ENCODE results near the gene PPEF2.
"Not testable (repeated sequence)": the region's sequence is repeated elsewhere in the genome, so short reads cannot be mapped to it uniquely, and the experiment has no call there.

PPEF2 gene

GRCh38 chr4:75902352-75902751 is at the start of gene PPEF2:
Gene PPEF2 (minus strand): TSS chr4:75902452. CDS start chr4:75896325, 6,127 bp downstream.
- no peak for DNase-seq

- DNase-seq = no peak
Observed at GRCh38 chr4:75950213-75950815, 48.1 kb upstream of the PPEF2 start.

GRCh38 chr4:75948822-75949444 is 46.7 kb upstream of the PPEF2 start:
- DNase-seq = no peak

GRCh38 chr4:75940692-75941253 is 38.5 kb upstream of the PPEF2 start, which contains the start of gene NAAA:
Gene NAAA (minus strand): TSS chr4:75941013. CDS start chr4:75940949, 64 bp downstream.
- DNase-seq = peak in 49 of 56 donors; percentile 9 to 74 (median 46)

- DNase-seq = peak in 50 of 56 donors; percentile 10 to 69 (median 43)
Observed at GRCh38 chr4:75939890-75940691, 37.8 kb upstream of the PPEF2 start.

GRCh38 chr4:75935628-75936027 is 33.4 kb upstream of the PPEF2 start:
- no peak for DNase-seq

GRCh38 chr4:75930152-75930551 is 27.9 kb upstream of the PPEF2 start:
- DNase-seq = no peak

- not testable (repeated sequence) for DNase-seq
Observed at GRCh38 chr4:75924916-75925315, 22.7 kb upstream of the PPEF2 start.

- no peak for DNase-seq
Observed at GRCh38 chr4:75924309-75924827, 22.1 kb upstream of the PPEF2 start.

GRCh38 chr4:75922588-75922987 is 20.3 kb upstream of the PPEF2 start:
- no peak for DNase-seq

GRCh38 chr4:75921910-75922309 is 19.7 kb upstream of the PPEF2 start:
- DNase-seq = no peak

GRCh38 chr4:75920327-75920726 is 18.1 kb upstream of the PPEF2 start:
- no peak for DNase-seq

GRCh38 chr4:75919920-75920319 is 17.7 kb upstream of the PPEF2 start:
- peak in 23 of 56 donors; percentile 1 to 50 (median 10) for DNase-seq

GRCh38 chr4:75916091-75916661 is 13.9 kb upstream of the PPEF2 start:
- DNase-seq = peak in 11 of 56 donors; percentile 2 to 31 (median 10)

- DNase-seq = no peak
Observed at GRCh38 chr4:75912968-75913367, 10.7 kb upstream of the PPEF2 start.

- DNase-seq = not testable (repeated sequence)
Observed at GRCh38 chr4:75910831-75911230, 8.6 kb upstream of the PPEF2 start.

GRCh38 chr4:75909405-75909804 is 7.2 kb upstream of the PPEF2 start:
- no peak for DNase-seq

- DNase-seq = no peak
Observed at GRCh38 chr4:75908555-75908954, 6.3 kb upstream of the PPEF2 start.

- DNase-seq = no peak
Observed at GRCh38 chr4:75907966-75908365, 5.7 kb upstream of the PPEF2 start.

GRCh38 chr4:75904076-75904475 is 1.8 kb upstream of the PPEF2 start:
- no peak for DNase-seq

- no peak for DNase-seq
Observed at GRCh38 chr4:75898536-75898935, 3.7 kb downstream of the PPEF2 start.
